OCI-LY1 (cell line): Measurements from ENCODE around the gene IFI30.

Source experiments
- CTCF ChIP-seq: fragments of 200-600 bp; sonication (generic), shearing (Covaris generic); IDR thresholded peaks from 2 replicates; pipeline ENCODE4 v1.5.1; 2017; ENCODE audit warnings: mild to moderate bottlenecking, antibody characterized with exemption, low read length, moderate library complexity, mixed read lengths
- EZH2 ChIP-seq: fragments of 200-600 bp; sonication (generic), shearing (Covaris generic); IDR thresholded peaks from 2 replicates; pipeline ENCODE4 v1.8.0; 2017; ENCODE audit warnings: borderline replicate concordance, mixed run types, mild to moderate bottlenecking, antibody characterized with exemption, low read length, moderate library complexity, mixed read lengths

- TF ChIP-seq CTCF (no peak), EZH2 (no peak)
Observed at GRCh38 chr19:18153556-18154134, 20.0 kb upstream of the IFI30 start.
